CD14-positive monocyte (primary cell): Measurements from ENCODE around the gene BRMS1L. TPM values are rescaled to one million over a fixed set of nuclear protein-coding genes. Genes with fewer than 3 reads are reported as not detected.

Experiments used
- DNase-seq, 3 donors: peaks; one replicate each; pipeline ENCODE4 v3.0.0-alpha.2; 2011 to 2022
- H2AFZ ChIP-seq: 2 replicates; pipeline ENCODE4 v1.6.0; 2012; ENCODE audit warnings: mild to moderate bottlenecking, low read depth, low read length, inconsistent platforms; ENCODE audit not compliant: insufficient read depth, poor library complexity, severe bottlenecking
- H3K27ac ChIP-seq, 2 donors: 1 replicate in 1 of 2; 2 replicates in 1 of 2; pipeline ENCODE4 v1.5.1; 2012 to 2013; ENCODE audit warnings: low read length in 2 of 2, control low read depth in 1 of 2, inconsistent platforms in 1 of 2, low read depth in 1 of 2, mild to moderate bottlenecking in 1 of 2
- H3K27me3 ChIP-seq, 2 donors: one replicate each; pipeline versions ENCODE4 v1.6.0 to v1.6.1; 2011 to 2013; ENCODE audit warnings: low read length in 2 of 2; ENCODE audit not compliant: control insufficient read depth in 2 of 2, insufficient read depth in 2 of 2
- H3K36me3 ChIP-seq, 2 donors: replicated peaks in 1 of 2; 1 replicate in 1 of 2; 2 replicates in 1 of 2; pipeline versions ENCODE4 v1.5.1 to v1.6.1; 2012 to 2013; ENCODE audit warnings: low read length in 2 of 2, control low read depth in 1 of 2, inconsistent platforms in 1 of 2, mild to moderate bottlenecking in 1 of 2; ENCODE audit not compliant: insufficient read depth in 2 of 2, control insufficient read depth in 1 of 2
- H3K4me1 ChIP-seq, 2 donors: 1 replicate in 1 of 2; 2 replicates in 1 of 2; pipeline versions ENCODE4 v1.5.1 to v1.6.1; 2012 to 2013; ENCODE audit warnings: low read length in 2 of 2, control low read depth in 1 of 2, inconsistent platforms in 1 of 2, mild to moderate bottlenecking in 1 of 2, moderate library complexity in 1 of 2; ENCODE audit not compliant: insufficient read depth in 2 of 2, control insufficient read depth in 1 of 2
- H3K4me2 ChIP-seq: replicated peaks from 2 replicates; pipeline ENCODE3; 2012; ENCODE audit warnings: low read length, moderate library complexity, mild to moderate bottlenecking; ENCODE audit not compliant: poor library complexity, severe bottlenecking; ENCODE audit errors: extremely low read depth
- H3K4me3 ChIP-seq, 3 experiments: fragments of 200-600 bp in 1 of 3; sonication (generic) in 1 of 3; replicated peaks in 1 of 3; 1 replicate in 2 of 3; 2 replicates in 1 of 3; pipeline ENCODE4 v1.5.1; 2011 to 2013; ENCODE audit warnings: low read length in 3 of 3, mild to moderate bottlenecking in 3 of 3, control low read depth in 2 of 3, low read depth in 2 of 3, inconsistent platforms in 1 of 3, moderate library complexity in 1 of 3
- H3K79me2 ChIP-seq: 2 replicates; pipeline ENCODE4 v1.6.0; 2012; ENCODE audit warnings: mild to moderate bottlenecking, control low read depth, inconsistent platforms, low read length, moderate library complexity; ENCODE audit not compliant: insufficient read depth
- H3K9ac ChIP-seq: 2 replicates; pipeline ENCODE4 v1.6.0; 2017; ENCODE audit warnings: low read length, mild to moderate bottlenecking; ENCODE audit not compliant: insufficient read depth, poor library complexity, severe bottlenecking
- H3K9me3 ChIP-seq, 2 donors: replicated peaks in 1 of 2; 1 replicate in 1 of 2; 2 replicates in 1 of 2; pipeline versions ENCODE4 v1.5.1 to v1.6.1; 2012 to 2013; ENCODE audit warnings: low read length in 2 of 2, control low read depth in 1 of 2; ENCODE audit not compliant: control insufficient read depth in 1 of 2, insufficient read depth in 1 of 2
- H4K20me1 ChIP-seq: 2 replicates; pipeline ENCODE4 v1.6.0; 2012; ENCODE audit warnings: mild to moderate bottlenecking, low read length, control low read depth, moderate library complexity; ENCODE audit not compliant: insufficient read depth
- H3K27ac Mint-ChIP-seq, 7 donors: one replicate each; pipeline ENCODE4 v1.8.0; 2020; ENCODE audit warnings: mild to moderate bottlenecking in 7 of 7, mixed read lengths in 7 of 7, moderate library complexity in 6 of 7, inconsistent platforms in 2 of 7
- H3K27me3 Mint-ChIP-seq, 3 donors: one replicate each; pipeline ENCODE4 v1.8.0; 2021 to 2022; ENCODE audit warnings: low read depth in 3 of 3, mild to moderate bottlenecking in 3 of 3, mixed read lengths in 3 of 3, moderate library complexity in 3 of 3, inconsistent platforms in 1 of 3
- H3K36me3 Mint-ChIP-seq, 2 donors: one replicate each; pipeline ENCODE4 v1.8.0; 2020; ENCODE audit warnings: mixed read lengths in 2 of 2, inconsistent platforms in 1 of 2, mild to moderate bottlenecking in 1 of 2
- H3K4me1 Mint-ChIP-seq: one replicate; pipeline ENCODE4 v1.8.0; 2020; ENCODE audit warnings: mild to moderate bottlenecking, mixed read lengths
- H3K4me3 Mint-ChIP-seq, 2 donors: one replicate each; pipeline ENCODE4 v1.8.0; 2020; ENCODE audit warnings: mild to moderate bottlenecking in 2 of 2, mixed read lengths in 2 of 2, moderate library complexity in 1 of 2
- H3K9me3 Mint-ChIP-seq, 7 donors: one replicate each; pipeline ENCODE4 v1.8.0; 2020 to 2022; ENCODE audit warnings: mixed read lengths in 7 of 7, mild to moderate bottlenecking in 6 of 7, moderate library complexity in 6 of 7, inconsistent platforms in 2 of 7
- CTCF ChIP-seq: fragments of 200-600 bp; IDR thresholded peaks from one replicate; pipeline ENCODE4 v1.8.0; 2022; ENCODE audit warnings: antibody characterized with exemption, mild to moderate bottlenecking
- WGBS: methylation state at CpG from one replicate; pipeline ENCODE4 v1.1.5; 2013; ENCODE audit warnings: missing lambda C conversion rate; ENCODE audit not compliant: insufficient coverage; 5-methylcytosine and 5-hydroxymethylcytosine counted together
- intact Hi-C, 2 donors: fragments of 100-400 bp; cut with micrococcal nuclease; formaldehyde crosslinking; loops; one replicate each; pipeline versions ENCODE4 v1.15.0 to v1.15.1; 2023
- polyA plus RNA-seq, 3 donors: library from polyadenylated mRNA; depleted of rRNA in 1 of 3; unstranded in 2 of 3; stranded (reverse) in 1 of 3; fragments of 300-500 nt in 2 of 3; fragments of >200 nt in 1 of 3; fragmentation: Illumina TruSeq in 2 of 3; gene quantifications; 1 replicate in 2 of 3; 2 replicates in 1 of 3; pipeline ENCODE4 v1.2.3, GENCODE V29; 2012 to 2021

The BRMS1L gene
- polyA plus RNA-seq, 3 donors, result 0.86 to 2.1 (median 1.7) TPM

- Histone ChIP-seq H3K9me3 (no peaks in the 10 kb centered on the region), H3K36me3 (no peaks in the 10 kb centered on the region), H3K4me1 (peaks cover 9 to 16% of the 10 kb centered on the region in 2 donors), H2AFZ (no peak overlapping the region), H3K9ac (no peak overlapping the region), H4K20me1 (no peaks in the 10 kb centered on the region), H3K27me3 (no peaks in the 10 kb centered on the region), H3K79me2 (peaks cover 9% of the 10 kb centered on the region), H3K4me3 (no peak overlapping the region), H3K4me2 (no peak overlapping the region), H3K27ac (no peak overlapping the region)
- WGBS, result 80% methylated on average over 1 of the region's 4 CpGs
- H3K27ac Mint-ChIP-seq, result no peak overlapping the region
- intact Hi-C loops, result loop anchor here in 1 of 2 donors (10.0 kb wide), 1 partner anchor 686 kb away; the partner anchor contains the start of genes PPP2R3C and PRORP
- TF ChIP-seq CTCF, result no peak
- DNase-seq, result no peak
- no peaks in the 10 kb centered on the region for H3K36me3 Mint-ChIP-seq
- peaks cover 22% of the 10 kb centered on the region for H3K4me1 Mint-ChIP-seq
- no peak overlapping the region for H3K4me3 Mint-ChIP-seq
- peaks cover 0 to 5% (median 4%) of the 10 kb centered on the region in 3 donors for H3K27me3 Mint-ChIP-seq
- peaks cover 0 to 5% (median 0%) of the 10 kb centered on the region in 7 donors for H3K9me3 Mint-ChIP-seq
These were observed 15.2 kb upstream of the BRMS1L start for GRCh38 chr14:35810963-35811362.

- H3K79me2 ChIP-seq, result no peaks in the 10 kb centered on the region
- no peaks in the 10 kb centered on the region for H3K36me3 Mint-ChIP-seq
- no CpG with 5 or more reads among the region's 3 CpGs for WGBS
- DNase-seq, result peak; percentile 46 to 67 (median 59)
- intact Hi-C loops, result loop anchor here in 1 of 2 donors (10.0 kb wide), 1 partner anchor 690 kb away; the partner anchor contains the start of genes PPP2R3C and PRORP
- H3K27me3 Mint-ChIP-seq, result peaks cover 2 to 5% (median 4%) of the 10 kb centered on the region in 3 donors
- H3K27me3 ChIP-seq, result no peaks in the 10 kb centered on the region
- H4K20me1 ChIP-seq, result no peaks in the 10 kb centered on the region
- no peak overlapping the region for H3K4me3 Mint-ChIP-seq
- H3K4me2 ChIP-seq, result no peak overlapping the region
- H3K4me1 ChIP-seq, result no peaks in the 10 kb centered on the region
- H3K36me3 ChIP-seq, result no peaks in the 10 kb centered on the region
- H3K27ac ChIP-seq, result no peak overlapping the region
- no peak overlapping the region for H3K4me3 ChIP-seq
- peak; percentile 83 for TF ChIP-seq CTCF
- no peak overlapping the region for H2AFZ ChIP-seq
- no peak overlapping the region for H3K9ac ChIP-seq
- no peaks in the 10 kb centered on the region for H3K4me1 Mint-ChIP-seq
- no peak overlapping the region for H3K27ac Mint-ChIP-seq
- H3K9me3 ChIP-seq, result no peaks in the 10 kb centered on the region
- H3K9me3 Mint-ChIP-seq, result peaks cover 0 to 2% (median 0%) of the 10 kb centered on the region in 7 donors
These were observed 11.7 kb upstream of the BRMS1L start for GRCh38 chr14:35814371-35815005.
